Activated CD8-positive, alpha-beta memory T cell treated with anti-CD3 and anti-CD28 coated beads, Interleukin-2, amount 50 U/mL, for 48 hours (primary cell): ENCODE data around the gene CPB1.
"Not testable (repeated sequence)": the region's sequence is repeated elsewhere in the genome, so short reads cannot be mapped to it uniquely, and the experiment has no call there.

Experiments
- DNase-seq: peaks from one replicate; pipeline ENCODE4 v3.0.0-alpha.2; 2020

Gene CPB1

GRCh38 chr3:148827585-148827984, at the start of gene CPB1:
Gene CPB1, plus strand, starts transcription at chr3:148827811. Its CDS starts 13 bp downstream, at chr3:148827824.
- no peak for DNase-seq

- DNase-seq = no peak
These were observed 48.7 kb upstream of the CPB1 start for GRCh38 chr3:148778926-148779325.

- DNase-seq = not testable (repeated sequence)
These were observed 42.6 kb upstream of the CPB1 start for GRCh38 chr3:148785026-148785425.

GRCh38 chr3:148786159-148786558, 41.5 kb upstream of the CPB1 start:
- not testable (repeated sequence) for DNase-seq

GRCh38 chr3:148789146-148789545, 38.5 kb upstream of the CPB1 start:
- DNase-seq = no peak

GRCh38 chr3:148789906-148790305, 37.7 kb upstream of the CPB1 start:
- no peak for DNase-seq

- DNase-seq = no peak
These were observed 37.2 kb upstream of the CPB1 start for GRCh38 chr3:148790370-148790769.

GRCh38 chr3:148790851-148791735, 36.5 kb upstream of the CPB1 start:
- no peak for DNase-seq

- DNase-seq = no peak
These were observed 35.7 kb upstream of the CPB1 start for GRCh38 chr3:148791920-148792319.

GRCh38 chr3:148792516-148792915, 35.1 kb upstream of the CPB1 start:
- no peak for DNase-seq

GRCh38 chr3:148796799-148797198, 30.8 kb upstream of the CPB1 start:
- no peak for DNase-seq

GRCh38 chr3:148797795-148798194, 29.8 kb upstream of the CPB1 start:
- DNase-seq = no peak

- no peak for DNase-seq
These were observed 27.2 kb upstream of the CPB1 start for GRCh38 chr3:148800414-148800813.

- DNase-seq = no peak
These were observed 17.8 kb upstream of the CPB1 start for GRCh38 chr3:148809835-148810234.

GRCh38 chr3:148815316-148816110, 12.1 kb upstream of the CPB1 start:
- no peak for DNase-seq

- DNase-seq = no peak
These were observed 11.2 kb upstream of the CPB1 start for GRCh38 chr3:148816427-148816826.

- no peak for DNase-seq
These were observed 10.6 kb upstream of the CPB1 start for GRCh38 chr3:148816981-148817525.

GRCh38 chr3:148820361-148821245, 7.0 kb upstream of the CPB1 start:
- DNase-seq = no peak

GRCh38 chr3:148823026-148823425, 4.6 kb upstream of the CPB1 start:
- DNase-seq = no peak

GRCh38 chr3:148825476-148825875, 2.1 kb upstream of the CPB1 start:
- DNase-seq = no peak

GRCh38 chr3:148828136-148828690, 602 bp downstream of the CPB1 start:
- DNase-seq = no peak

GRCh38 chr3:148829926-148830325, 2.3 kb downstream of the CPB1 start:
- no peak for DNase-seq
